KMS-11 (cell line): ENCODE data around the gene STX1B.

Experiments used
- H2AFZ ChIP-seq: fragments of 200-600 bp; sonication (generic); 2 replicates; pipeline ENCODE4 v1.6.1; 2016; ENCODE audit warnings: antibody characterized with exemption, mixed run types, low read depth
- H3K27ac ChIP-seq: fragments of 200-600 bp; sonication (generic); 2 replicates; pipeline ENCODE4 v1.6.1; 2016; ENCODE audit warnings: mild to moderate bottlenecking, mixed run types
- H3K27me3 ChIP-seq: fragments of 200-600 bp; sonication (generic); 2 replicates; pipeline ENCODE4 v1.6.1; 2017; ENCODE audit warnings: mild to moderate bottlenecking, low read depth, mixed run types, moderate library complexity; ENCODE audit not compliant: insufficient read depth
- H3K36me3 ChIP-seq: fragments of 200-600 bp; sonication (generic); 2 replicates; pipeline ENCODE4 v1.6.1; 2017; ENCODE audit warnings: mild to moderate bottlenecking, mixed run types; ENCODE audit not compliant: insufficient read depth
- H3K4me1 ChIP-seq: fragments of 200-600 bp; sonication (generic); 2 replicates; pipeline ENCODE4 v1.6.1; 2016; ENCODE audit warnings: mild to moderate bottlenecking, low read depth, mixed run types; ENCODE audit not compliant: poor library complexity, severe bottlenecking
- H3K4me2 ChIP-seq: fragments of 200-600 bp; sonication (generic); 2 replicates; pipeline ENCODE4 v1.7.0; 2016; ENCODE audit warnings: mild to moderate bottlenecking, mixed run types
- H3K4me3 ChIP-seq: fragments of 200-600 bp; sonication (generic); IDR thresholded peaks from 2 replicates; pipeline ENCODE4 v1.6.1; 2017; ENCODE audit warnings: low read depth, low read length, mixed read lengths; ENCODE audit not compliant: insufficient read depth
- H3K79me2 ChIP-seq: fragments of 200-600 bp; sonication (generic); 2 replicates; pipeline ENCODE4 v1.6.1; 2016; ENCODE audit warnings: low read depth, mixed run types; ENCODE audit not compliant: insufficient read depth
- H3K9ac ChIP-seq: fragments of 200-600 bp; sonication (generic); 2 replicates; pipeline ENCODE4 v1.6.1; 2016; ENCODE audit warnings: mild to moderate bottlenecking, mixed run types
- H4K20me1 ChIP-seq: fragments of 200-600 bp; sonication (generic); 2 replicates; pipeline ENCODE4 v1.6.1; 2016; ENCODE audit warnings: mild to moderate bottlenecking, mixed run types; ENCODE audit not compliant: insufficient read depth
- CTCF ChIP-seq: fragments of 200-600 bp; sonication (generic); conservative IDR thresholded peaks from 2 replicates; pipeline ENCODE4 v1.6.1; 2017; ENCODE audit warnings: low read depth, mild to moderate bottlenecking, antibody characterized with exemption, low read length, moderate library complexity, mixed read lengths

Gene STX1B

GRCh38 chr16:30965436-30965835, 45.0 kb downstream of the STX1B start:
- Histone ChIP-seq H3K27ac (no peak overlapping the region), H2AFZ (no peak overlapping the region), H3K4me3 (no peak overlapping the region), H4K20me1 (no peaks in the 10 kb centered on the region), H3K36me3 (peaks cover 14% of the 10 kb centered on the region; the same call in 1 of the 2 replicates), H3K4me2 (no peak overlapping the region), H3K4me1 (no peaks in the 10 kb centered on the region), H3K9ac (no peak overlapping the region), H3K79me2 (no peaks in the 10 kb centered on the region; the same call in 1 of the 2 replicates), H3K27me3 (no peaks in the 10 kb centered on the region)
- TF ChIP-seq CTCF: no peak

GRCh38 chr16:30964574-30965226, 45.7 kb downstream of the STX1B start:
- Histone ChIP-seq H4K20me1 (no peaks in the 10 kb centered on the region), H3K9ac (no peak overlapping the region), H3K27ac (no peak overlapping the region), H3K27me3 (no peaks in the 10 kb centered on the region), H3K79me2 (peaks cover 6% of the 10 kb centered on the region; the same call in 1 of the 2 replicates), H3K4me3 (no peak overlapping the region), H3K4me2 (no peak overlapping the region), H2AFZ (no peak overlapping the region), H3K4me1 (no peaks in the 10 kb centered on the region), H3K36me3 (peaks cover 14% of the 10 kb centered on the region; the same call in 1 of the 2 replicates)
- no peak for TF ChIP-seq CTCF

- H4K20me1 ChIP-seq: no peaks in the 10 kb centered on the region
Observed at GRCh38 chr16:30963925-30964511, 46.4 kb downstream of the STX1B start.

GRCh38 chr16:30961384-30961783, 49.1 kb downstream of the STX1B start:
- no peak for TF ChIP-seq CTCF
- Histone ChIP-seq H3K36me3 (peaks cover 14% of the 10 kb centered on the region; the same call in 1 of the 2 replicates), H3K4me3 (no peak overlapping the region)

More at GRCh38 chr16:30963925-30964511, 46.4 kb downstream of the STX1B start:
- Histone ChIP-seq H3K4me3 (no peak overlapping the region), H3K4me2 (no peak overlapping the region), H3K27ac (no peak overlapping the region), H3K79me2 (peaks cover 12% of the 10 kb centered on the region), H3K27me3 (no peaks in the 10 kb centered on the region), H3K4me1 (peaks cover 1% of the 10 kb centered on the region), H3K9ac (no peak overlapping the region), H3K36me3 (peaks cover 14% of the 10 kb centered on the region; the same call in 1 of the 2 replicates), H2AFZ (no peak overlapping the region)
- TF ChIP-seq CTCF: no peak

More at GRCh38 chr16:30961384-30961783, 49.1 kb downstream of the STX1B start:
- Histone ChIP-seq H3K79me2 (peaks cover 19% of the 10 kb centered on the region), H3K4me1 (peaks cover 10% of the 10 kb centered on the region), H3K4me2 (no peak overlapping the region), H3K27me3 (no peaks in the 10 kb centered on the region), H3K27ac (no peak overlapping the region), H4K20me1 (no peaks in the 10 kb centered on the region), H2AFZ (no peak overlapping the region), H3K9ac (no peak overlapping the region)
